Measurements from ENCODE around the gene CALN1.

GRCh38 chr7:71842381-71842780 is 569.8 kb downstream of the CALN1 start:
- no peak for TF ChIP-seq EZH2 (IDR thresholded peaks at IDR 0.05; ENCODE audit: insufficient read depth, low read length)
- TF ChIP-seq, protein P1, sequence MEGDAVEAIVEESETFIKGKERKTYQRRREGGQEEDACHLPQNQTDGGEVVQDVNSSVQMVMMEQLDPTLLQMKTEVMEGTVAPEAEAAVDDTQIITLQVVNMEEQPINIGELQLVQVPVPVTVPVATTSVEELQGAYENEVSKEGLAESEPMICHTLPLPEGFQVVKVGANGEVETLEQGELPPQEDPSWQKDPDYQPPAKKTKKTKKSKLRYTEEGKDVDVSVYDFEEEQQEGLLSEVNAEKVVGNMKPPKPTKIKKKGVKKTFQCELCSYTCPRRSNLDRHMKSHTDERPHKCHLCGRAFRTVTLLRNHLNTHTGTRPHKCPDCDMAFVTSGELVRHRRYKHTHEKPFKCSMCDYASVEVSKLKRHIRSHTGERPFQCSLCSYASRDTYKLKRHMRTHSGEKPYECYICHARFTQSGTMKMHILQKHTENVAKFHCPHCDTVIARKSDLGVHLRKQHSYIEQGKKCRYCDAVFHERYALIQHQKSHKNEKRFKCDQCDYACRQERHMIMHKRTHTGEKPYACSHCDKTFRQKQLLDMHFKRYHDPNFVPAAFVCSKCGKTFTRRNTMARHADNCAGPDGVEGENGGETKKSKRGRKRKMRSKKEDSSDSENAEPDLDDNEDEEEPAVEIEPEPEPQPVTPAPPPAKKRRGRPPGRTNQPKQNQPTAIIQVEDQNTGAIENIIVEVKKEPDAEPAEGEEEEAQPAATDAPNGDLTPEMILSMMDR (IDR thresholded peaks at IDR 0.05; ENCODE audit: insufficient read depth, low read depth, low read length), result no peak

Data from astrocyte (in vitro differentiated cells and primary cell).